SK-N-MC (cell line): ENCODE data around the gene NPM1.

Experiments used
- EZH2 ChIP-seq: fragments of 200-600 bp; sonication (generic); IDR thresholded peaks from one replicate; pipeline ENCODE4 v1.6.1; 2017; ENCODE audit warnings: antibody characterized with exemption
- FOXP2 ChIP-seq: optimal IDR thresholded peaks from 2 replicates; pipeline ENCODE3; 2011; ENCODE audit warnings: mild to moderate bottlenecking, moderate library complexity; ENCODE audit not compliant: insufficient read depth; ENCODE audit errors: extremely low read length, control extremely low read depth
- POLR2AphosphoS5 ChIP-seq: IDR thresholded peaks from 2 replicates; pipeline ENCODE4 v1.6.1; 2012; ENCODE audit warnings: mild to moderate bottlenecking, low read depth, low read length, borderline replicate concordance

DNA sequence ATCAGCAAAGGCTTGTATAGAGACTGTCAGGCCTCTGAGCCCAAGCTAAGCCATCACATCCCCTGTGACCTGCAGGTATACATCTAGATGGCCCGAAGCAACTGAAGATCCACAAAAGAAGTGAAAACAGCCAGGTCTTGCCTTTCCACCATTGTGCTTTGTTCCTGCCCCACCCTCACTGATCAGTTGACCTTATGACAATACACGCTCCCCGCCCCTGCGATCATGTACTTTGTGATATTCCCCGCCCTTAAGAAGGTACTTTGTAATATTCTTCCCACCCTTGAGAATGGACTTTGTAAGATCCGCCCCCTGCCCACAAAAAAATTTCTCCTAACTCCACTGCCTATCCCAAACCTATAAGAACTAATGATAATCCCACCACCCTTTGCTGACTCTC lies 18.6 kb upstream of the NPM1 start:
- TF ChIP-seq POLR2AphosphoS5 = no peak
- no peak for TF ChIP-seq FOXP2
- no peak for TF ChIP-seq EZH2
